Measurements from ENCODE around the gene SLIT3. TPM values are rescaled to one million over a fixed set of nuclear protein-coding genes. Genes with fewer than 3 reads are reported as not detected.

Gene SLIT3
- polyA plus RNA-seq, 1 of the 3 experiments (the other 2 are of a cell fraction): 119 TPM

DNA sequence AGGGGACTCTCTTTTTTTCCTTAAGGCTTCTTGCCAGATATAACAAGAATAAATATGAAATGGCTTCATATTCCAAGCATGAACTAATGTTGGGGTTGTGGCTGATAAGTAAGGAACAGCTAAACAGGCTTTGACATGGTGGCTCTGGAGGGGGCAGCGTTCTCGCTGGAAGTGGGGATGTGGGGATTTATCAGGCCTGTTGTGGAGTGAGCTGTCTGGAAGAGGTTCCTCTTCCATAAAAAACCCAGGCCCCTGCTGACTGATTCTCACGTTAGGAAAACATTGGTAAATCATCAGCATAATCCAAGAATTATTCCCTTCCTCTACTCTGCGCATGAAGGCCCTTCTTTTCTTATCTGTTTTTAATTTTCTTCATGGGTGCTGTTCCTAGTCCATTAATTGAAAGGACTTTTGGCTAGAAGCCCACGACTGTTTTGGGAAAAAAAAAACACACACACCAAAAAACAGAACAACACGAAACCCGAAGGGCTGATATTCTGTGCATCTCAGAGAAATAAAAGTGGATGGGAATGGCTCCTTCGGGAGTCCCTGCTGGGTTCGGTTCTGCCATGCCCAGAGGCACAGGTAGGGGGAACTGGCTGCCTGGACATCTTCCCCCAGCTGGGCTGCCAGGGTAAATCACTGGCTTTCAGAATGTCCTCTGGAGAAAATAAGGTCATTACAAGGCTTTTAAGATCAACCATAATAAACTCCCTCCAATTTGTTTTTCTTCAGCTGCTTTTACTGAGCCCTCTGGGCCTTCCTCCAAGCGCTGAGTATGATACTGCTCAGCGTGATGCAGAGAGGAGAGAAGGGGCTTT, 297.0 kb downstream of the SLIT3 start:
- no peak overlapping the region for H2AFZ ChIP-seq (ENCODE audit: low read depth)
- H3K4me2 ChIP-seq: peak overlapping the region; percentile 50
- no peaks in the 10 kb centered on the region for H3K36me3 ChIP-seq (replicated peaks in 1 of 2; ENCODE audit: control insufficient read depth in 1 of 2, insufficient read depth in 2 of 2, low read length in 1 of 2)
- CTCF ChIA-PET: interaction anchor here (0.9 to 3.9 kb wide), 23 partner anchors 10 to 564 kb away, joined by 3 to 26 read pairs (median 5); partner anchors contain the start of gene SLIT3
- no peaks in the 10 kb centered on the region for H3K79me2 ChIP-seq (ENCODE audit: insufficient read depth)
- no peaks in the 10 kb centered on the region for H3K9me3 ChIP-seq
- no peak overlapping the region; the same call in 1 of the 2 replicates for H3K9ac ChIP-seq
- DNase-seq: peak; percentile 72
- peak overlapping the region; percentile 86 to 98 for H3K27ac ChIP-seq (ENCODE audit: low read depth in 2 of 2, low read length in 1 of 2)
- H3K4me3 ChIP-seq (ENCODE audit: low read depth in 2 of 2, low read length in 1 of 2): 0 out of 4 replicates have a peak overlapping the region, but pooled peaks of 1 of the 2 experiments have one; percentile 1
- no peaks in the 10 kb centered on the region for H3K27me3 ChIP-seq (ENCODE audit: insufficient read depth)
- WGBS (ENCODE audit: low lambda C conversion rate): 28% methylated on average over 11 of the region's 11 CpGs
- POLR2A ChIA-PET: interaction anchor here (1.3 to 1.7 kb wide), 2 partner anchors 96 to 145 kb away, joined by 4 read pairs; no protein-coding TSS in a partner anchor
- H4K20me1 ChIP-seq (ENCODE audit: insufficient read depth): no peaks in the 10 kb centered on the region
- H3F3A ChIP-seq (replicated peaks; ENCODE audit: insufficient read depth): peaks cover 9% of the 10 kb centered on the region
- H3K9me2 ChIP-seq: no peaks in the 10 kb centered on the region
- H3K4me1 ChIP-seq (ENCODE audit: control insufficient read depth in 1 of 2, insufficient read depth in 2 of 2, low read depth in 1 of 2, low read length in 1 of 2): peaks cover 23 to 53% of the 10 kb centered on the region in 2 experiments
- TF ChIP-seq, protein P1, sequence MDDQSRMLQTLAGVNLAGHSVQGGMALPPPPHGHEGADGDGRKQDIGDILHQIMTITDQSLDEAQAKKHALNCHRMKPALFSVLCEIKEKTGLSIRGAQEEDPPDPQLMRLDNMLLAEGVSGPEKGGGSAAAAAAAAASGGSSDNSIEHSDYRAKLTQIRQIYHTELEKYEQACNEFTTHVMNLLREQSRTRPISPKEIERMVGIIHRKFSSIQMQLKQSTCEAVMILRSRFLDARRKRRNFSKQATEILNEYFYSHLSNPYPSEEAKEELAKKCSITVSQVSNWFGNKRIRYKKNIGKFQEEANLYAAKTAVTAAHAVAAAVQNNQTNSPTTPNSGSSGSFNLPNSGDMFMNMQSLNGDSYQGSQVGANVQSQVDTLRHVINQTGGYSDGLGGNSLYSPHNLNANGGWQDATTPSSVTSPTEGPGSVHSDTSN (IDR thresholded peaks at IDR 0.05): no peak
- TF ChIP-seq MEF2A (IDR thresholded peaks at IDR 0.05; ENCODE audit: borderline replicate concordance, low read depth): no peak
- TF ChIP-seq EP300 (IDR thresholded peaks at IDR 0.05; ENCODE audit: borderline replicate concordance in 1 of 2, low read depth in 1 of 2, low read length in 1 of 2): peak; percentile 10 to 75; a peak in 1 of 4 replicates
- TF ChIP-seq TAF1 (IDR thresholded peaks at IDR 0.05; ENCODE audit: borderline replicate concordance, low read depth, low read length): no peak
- TF ChIP-seq, protein P2, sequence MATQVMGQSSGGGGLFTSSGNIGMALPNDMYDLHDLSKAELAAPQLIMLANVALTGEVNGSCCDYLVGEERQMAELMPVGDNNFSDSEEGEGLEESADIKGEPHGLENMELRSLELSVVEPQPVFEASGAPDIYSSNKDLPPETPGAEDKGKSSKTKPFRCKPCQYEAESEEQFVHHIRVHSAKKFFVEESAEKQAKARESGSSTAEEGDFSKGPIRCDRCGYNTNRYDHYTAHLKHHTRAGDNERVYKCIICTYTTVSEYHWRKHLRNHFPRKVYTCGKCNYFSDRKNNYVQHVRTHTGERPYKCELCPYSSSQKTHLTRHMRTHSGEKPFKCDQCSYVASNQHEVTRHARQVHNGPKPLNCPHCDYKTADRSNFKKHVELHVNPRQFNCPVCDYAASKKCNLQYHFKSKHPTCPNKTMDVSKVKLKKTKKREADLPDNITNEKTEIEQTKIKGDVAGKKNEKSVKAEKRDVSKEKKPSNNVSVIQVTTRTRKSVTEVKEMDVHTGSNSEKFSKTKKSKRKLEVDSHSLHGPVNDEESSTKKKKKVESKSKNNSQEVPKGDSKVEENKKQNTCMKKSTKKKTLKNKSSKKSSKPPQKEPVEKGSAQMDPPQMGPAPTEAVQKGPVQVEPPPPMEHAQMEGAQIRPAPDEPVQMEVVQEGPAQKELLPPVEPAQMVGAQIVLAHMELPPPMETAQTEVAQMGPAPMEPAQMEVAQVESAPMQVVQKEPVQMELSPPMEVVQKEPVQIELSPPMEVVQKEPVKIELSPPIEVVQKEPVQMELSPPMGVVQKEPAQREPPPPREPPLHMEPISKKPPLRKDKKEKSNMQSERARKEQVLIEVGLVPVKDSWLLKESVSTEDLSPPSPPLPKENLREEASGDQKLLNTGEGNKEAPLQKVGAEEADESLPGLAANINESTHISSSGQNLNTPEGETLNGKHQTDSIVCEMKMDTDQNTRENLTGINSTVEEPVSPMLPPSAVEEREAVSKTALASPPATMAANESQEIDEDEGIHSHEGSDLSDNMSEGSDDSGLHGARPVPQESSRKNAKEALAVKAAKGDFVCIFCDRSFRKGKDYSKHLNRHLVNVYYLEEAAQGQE (IDR thresholded peaks at IDR 0.05; ENCODE audit: low read depth, low read length): no peak
- TF ChIP-seq RFX5 (IDR thresholded peaks at IDR 0.05; ENCODE audit: low read length): no peak
- peak; percentile 7 for TF ChIP-seq CHD2 (IDR thresholded peaks at IDR 0.05; ENCODE audit: low read length, partially characterized antibody)
- TF ChIP-seq YY1 (IDR thresholded peaks at IDR 0.05; ENCODE audit: low read depth): no peak
- TF ChIP-seq GABPA (IDR thresholded peaks at IDR 0.05; ENCODE audit: low read depth): no peak
- TF ChIP-seq, protein P3, sequence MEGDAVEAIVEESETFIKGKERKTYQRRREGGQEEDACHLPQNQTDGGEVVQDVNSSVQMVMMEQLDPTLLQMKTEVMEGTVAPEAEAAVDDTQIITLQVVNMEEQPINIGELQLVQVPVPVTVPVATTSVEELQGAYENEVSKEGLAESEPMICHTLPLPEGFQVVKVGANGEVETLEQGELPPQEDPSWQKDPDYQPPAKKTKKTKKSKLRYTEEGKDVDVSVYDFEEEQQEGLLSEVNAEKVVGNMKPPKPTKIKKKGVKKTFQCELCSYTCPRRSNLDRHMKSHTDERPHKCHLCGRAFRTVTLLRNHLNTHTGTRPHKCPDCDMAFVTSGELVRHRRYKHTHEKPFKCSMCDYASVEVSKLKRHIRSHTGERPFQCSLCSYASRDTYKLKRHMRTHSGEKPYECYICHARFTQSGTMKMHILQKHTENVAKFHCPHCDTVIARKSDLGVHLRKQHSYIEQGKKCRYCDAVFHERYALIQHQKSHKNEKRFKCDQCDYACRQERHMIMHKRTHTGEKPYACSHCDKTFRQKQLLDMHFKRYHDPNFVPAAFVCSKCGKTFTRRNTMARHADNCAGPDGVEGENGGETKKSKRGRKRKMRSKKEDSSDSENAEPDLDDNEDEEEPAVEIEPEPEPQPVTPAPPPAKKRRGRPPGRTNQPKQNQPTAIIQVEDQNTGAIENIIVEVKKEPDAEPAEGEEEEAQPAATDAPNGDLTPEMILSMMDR (IDR thresholded peaks at IDR 0.05): peak; percentile 57
- no peak for TF ChIP-seq RXRA (IDR thresholded peaks at IDR 0.05; ENCODE audit: borderline replicate concordance, low read depth)
- TF ChIP-seq ELF1 (IDR thresholded peaks at IDR 0.05): no peak
- TF ChIP-seq GATA2 (CRISPR knock-in tag; IDR thresholded peaks at IDR 0.05): peak; percentile 38; the same call in 1 of the 2 replicates
- TF ChIP-seq, protein P4, sequence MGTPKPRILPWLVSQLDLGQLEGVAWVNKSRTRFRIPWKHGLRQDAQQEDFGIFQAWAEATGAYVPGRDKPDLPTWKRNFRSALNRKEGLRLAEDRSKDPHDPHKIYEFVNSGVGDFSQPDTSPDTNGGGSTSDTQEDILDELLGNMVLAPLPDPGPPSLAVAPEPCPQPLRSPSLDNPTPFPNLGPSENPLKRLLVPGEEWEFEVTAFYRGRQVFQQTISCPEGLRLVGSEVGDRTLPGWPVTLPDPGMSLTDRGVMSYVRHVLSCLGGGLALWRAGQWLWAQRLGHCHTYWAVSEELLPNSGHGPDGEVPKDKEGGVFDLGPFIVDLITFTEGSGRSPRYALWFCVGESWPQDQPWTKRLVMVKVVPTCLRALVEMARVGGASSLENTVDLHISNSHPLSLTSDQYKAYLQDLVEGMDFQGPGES (IDR thresholded peaks at IDR 0.05; ENCODE audit: low read depth, low read length): no peak
- TF ChIP-seq FOXJ3 (CRISPR knock-in tag; IDR thresholded peaks at IDR 0.05): peak; percentile 57; the same call in 1 of the 2 replicates
- TF ChIP-seq SMC3 (IDR thresholded peaks at IDR 0.05; ENCODE audit: low read depth, low read length): peak; percentile 29; the same call in 1 of the 2 replicates
- TF ChIP-seq TEAD4 (IDR thresholded peaks at IDR 0.05; ENCODE audit: borderline replicate concordance, insufficient read depth): no peak
- TF ChIP-seq POLR2AphosphoS5 (IDR thresholded peaks at IDR 0.05; ENCODE audit: low read depth, low read length): no peak
- no peak for TF ChIP-seq TCF12 (IDR thresholded peaks at IDR 0.05)
- TF ChIP-seq, protein P5, sequence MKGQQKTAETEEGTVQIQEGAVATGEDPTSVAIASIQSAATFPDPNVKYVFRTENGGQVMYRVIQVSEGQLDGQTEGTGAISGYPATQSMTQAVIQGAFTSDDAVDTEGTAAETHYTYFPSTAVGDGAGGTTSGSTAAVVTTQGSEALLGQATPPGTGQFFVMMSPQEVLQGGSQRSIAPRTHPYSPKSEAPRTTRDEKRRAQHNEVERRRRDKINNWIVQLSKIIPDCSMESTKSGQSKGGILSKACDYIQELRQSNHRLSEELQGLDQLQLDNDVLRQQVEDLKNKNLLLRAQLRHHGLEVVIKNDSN (IDR thresholded peaks at IDR 0.05; ENCODE audit: borderline replicate concordance, low read depth): no peak
- no peak for TF ChIP-seq FOXM1 (IDR thresholded peaks at IDR 0.05; ENCODE audit: low read depth)
- TF ChIP-seq JUND (IDR thresholded peaks at IDR 0.05): no peak
- TF ChIP-seq FOSL2 (IDR thresholded peaks at IDR 0.05; ENCODE audit: borderline replicate concordance, low read depth): no peak
- TF ChIP-seq MXI1 (IDR thresholded peaks at IDR 0.05; ENCODE audit: low read depth, low read length): peak; percentile 49; the same call in 1 of the 2 replicates
- TF ChIP-seq RCOR1 (IDR thresholded peaks at IDR 0.05; ENCODE audit: low read length): peak; percentile 80; the same call in 1 of the 2 replicates

Measured in SK-N-SH (cell line).